ENCODE results near the gene ANKHD1. TPM values are rescaled to one million over a fixed set of nuclear protein-coding genes. Genes with fewer than 3 reads are reported as not detected.

The ANKHD1 gene
- total RNA-seq, 2 donors from 2014 or later, result 106 to 173 TPM

DNA sequence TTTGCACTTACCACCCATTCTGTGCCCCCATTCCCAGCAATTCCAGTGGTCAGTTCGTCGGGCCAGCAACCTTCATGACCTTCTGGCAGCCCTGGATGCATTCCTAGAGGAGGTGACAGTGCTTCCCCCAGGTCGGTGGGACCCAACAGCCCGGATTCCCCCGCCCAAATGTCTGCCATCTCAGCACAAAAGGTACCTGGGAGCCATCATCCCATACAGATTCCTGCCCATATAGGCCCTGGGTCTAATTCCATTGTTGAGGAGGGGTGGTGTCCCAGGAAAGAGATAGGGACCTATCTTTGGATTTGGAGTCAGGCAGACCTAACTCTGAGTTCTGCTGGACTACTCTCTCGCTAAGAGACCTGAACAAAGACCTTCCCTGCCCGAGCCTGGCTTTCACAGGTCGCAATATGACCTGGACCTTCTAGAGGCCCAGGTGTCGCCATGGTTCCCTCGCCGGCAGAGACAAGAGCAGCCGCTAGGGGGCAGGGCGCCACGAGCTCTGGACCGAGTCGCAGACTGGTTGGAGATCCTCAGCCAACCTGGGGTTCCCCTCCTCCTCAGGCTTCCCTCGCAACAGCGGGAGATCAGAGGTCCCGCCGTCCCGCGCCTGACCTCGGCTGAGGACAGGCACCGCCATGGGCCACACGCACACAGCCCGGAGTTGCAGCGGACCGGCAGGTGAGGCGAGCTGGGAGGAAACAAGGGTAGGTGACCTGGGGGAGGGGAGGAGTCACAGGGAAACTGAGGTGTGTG, 38.6 kb upstream of the ANKHD1 start:
- peak overlapping the region; percentile 62 for H3K4me3 ChIP-seq
- no peak for ATAC-seq (ENCODE audit: insufficient number of reproducible peaks, low FRiP score, low read depth)
- no peaks in the 10 kb centered on the region for H3K9me3 ChIP-seq
- H3K4me1 ChIP-seq (ENCODE audit: control insufficient read depth in 1 of 2, low read depth in 2 of 2), result peaks cover 0 to 4% of the 10 kb centered on the region in 2 donors
- no peak overlapping the region for H3K27ac ChIP-seq
- no peaks in the 10 kb centered on the region for H3K27me3 ChIP-seq (replicated peaks; ENCODE audit: insufficient read depth)
- no peaks in the 10 kb centered on the region for H3K36me3 ChIP-seq
- TF ChIP-seq, protein P1, sequence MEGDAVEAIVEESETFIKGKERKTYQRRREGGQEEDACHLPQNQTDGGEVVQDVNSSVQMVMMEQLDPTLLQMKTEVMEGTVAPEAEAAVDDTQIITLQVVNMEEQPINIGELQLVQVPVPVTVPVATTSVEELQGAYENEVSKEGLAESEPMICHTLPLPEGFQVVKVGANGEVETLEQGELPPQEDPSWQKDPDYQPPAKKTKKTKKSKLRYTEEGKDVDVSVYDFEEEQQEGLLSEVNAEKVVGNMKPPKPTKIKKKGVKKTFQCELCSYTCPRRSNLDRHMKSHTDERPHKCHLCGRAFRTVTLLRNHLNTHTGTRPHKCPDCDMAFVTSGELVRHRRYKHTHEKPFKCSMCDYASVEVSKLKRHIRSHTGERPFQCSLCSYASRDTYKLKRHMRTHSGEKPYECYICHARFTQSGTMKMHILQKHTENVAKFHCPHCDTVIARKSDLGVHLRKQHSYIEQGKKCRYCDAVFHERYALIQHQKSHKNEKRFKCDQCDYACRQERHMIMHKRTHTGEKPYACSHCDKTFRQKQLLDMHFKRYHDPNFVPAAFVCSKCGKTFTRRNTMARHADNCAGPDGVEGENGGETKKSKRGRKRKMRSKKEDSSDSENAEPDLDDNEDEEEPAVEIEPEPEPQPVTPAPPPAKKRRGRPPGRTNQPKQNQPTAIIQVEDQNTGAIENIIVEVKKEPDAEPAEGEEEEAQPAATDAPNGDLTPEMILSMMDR (IDR thresholded peaks at IDR 0.05), result peak; percentile 92
- DNase-seq (ENCODE audit: low spot score), result no peak

DNA sequence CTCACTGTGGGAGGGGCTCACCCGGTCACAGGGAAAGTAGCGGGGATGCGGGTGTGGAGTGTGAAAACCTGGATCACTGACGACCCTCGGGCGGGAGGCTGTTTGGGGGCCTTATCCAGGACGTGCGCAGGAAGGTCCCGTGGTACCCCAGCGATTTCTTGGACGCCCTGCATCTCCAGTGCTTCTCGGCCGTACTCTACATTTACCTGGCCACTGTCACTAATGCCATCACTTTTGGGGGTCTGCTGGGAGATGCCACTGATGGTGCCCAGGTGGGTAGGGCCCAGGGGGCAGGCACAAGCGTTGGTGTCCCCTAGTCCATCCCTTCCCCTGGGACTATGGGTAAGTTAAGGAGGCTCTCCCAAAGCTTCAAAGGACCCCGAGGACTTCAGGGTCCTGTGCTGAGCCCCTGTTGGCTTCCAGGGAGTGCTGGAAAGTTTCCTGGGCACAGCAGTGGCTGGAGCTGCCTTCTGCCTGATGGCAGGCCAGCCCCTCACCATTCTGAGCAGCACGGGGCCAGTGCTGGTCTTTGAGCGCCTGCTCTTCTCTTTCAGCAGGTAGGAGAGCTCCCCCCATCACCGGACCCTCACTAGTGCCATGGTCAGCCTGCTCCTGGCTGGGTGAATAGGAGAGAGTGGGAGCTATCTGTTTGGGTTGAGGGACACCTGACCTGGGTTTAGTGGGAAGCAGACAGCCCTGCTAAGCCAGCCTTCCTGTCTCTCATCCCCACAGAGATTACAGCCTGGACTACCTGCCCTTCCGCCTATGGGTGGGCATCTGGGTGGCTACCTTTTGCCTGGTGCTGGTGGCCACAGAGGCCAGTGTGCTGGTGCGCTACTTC, 37.8 kb upstream of the ANKHD1 start:
- no peak overlapping the region for H3K27ac ChIP-seq
- ATAC-seq (ENCODE audit: insufficient number of reproducible peaks, low FRiP score, low read depth), result no peak
- TF ChIP-seq, protein P1 (IDR thresholded peaks at IDR 0.05), result no peak

DNA sequence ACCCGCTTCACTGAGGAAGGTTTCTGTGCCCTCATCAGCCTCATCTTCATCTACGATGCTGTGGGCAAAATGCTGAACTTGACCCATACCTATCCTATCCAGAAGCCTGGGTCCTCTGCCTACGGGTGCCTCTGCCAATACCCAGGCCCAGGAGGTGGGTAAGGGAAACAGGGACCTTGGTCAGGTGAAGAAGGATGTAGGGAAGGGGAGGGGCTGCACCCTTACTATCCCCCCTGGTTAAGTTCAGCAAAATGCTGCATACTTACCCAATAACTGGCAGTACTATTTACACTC, 37.2 kb upstream of the ANKHD1 start:
- TF ChIP-seq, protein P1 (IDR thresholded peaks at IDR 0.05), result no peak
- no peak overlapping the region for H3K27ac ChIP-seq
- DNase-seq (ENCODE audit: low spot score) (no peak), ATAC-seq (ENCODE audit: insufficient number of reproducible peaks, low FRiP score, low read depth) (no peak)
- no peaks in the 10 kb centered on the region for H3K9me3 ChIP-seq
- H3K4me3 ChIP-seq, result no peak overlapping the region
- H3K4me1 ChIP-seq (ENCODE audit: control insufficient read depth in 1 of 2, low read depth in 2 of 2), result peaks cover 0 to 4% of the 10 kb centered on the region in 2 donors
- H3K27me3 ChIP-seq (replicated peaks; ENCODE audit: insufficient read depth), result no peaks in the 10 kb centered on the region
- no peaks in the 10 kb centered on the region for H3K36me3 ChIP-seq

More for the DNA sequence above, 37.8 kb upstream of the ANKHD1 start:
- peaks cover 0 to 4% of the 10 kb centered on the region in 2 donors for H3K4me1 ChIP-seq (ENCODE audit: control insufficient read depth in 1 of 2, low read depth in 2 of 2)
- no peaks in the 10 kb centered on the region for H3K9me3 ChIP-seq
- H3K36me3 ChIP-seq, result no peaks in the 10 kb centered on the region
- H3K4me3 ChIP-seq, result peak overlapping the region; percentile 62
- no peaks in the 10 kb centered on the region for H3K27me3 ChIP-seq (replicated peaks; ENCODE audit: insufficient read depth)
- DNase-seq (ENCODE audit: low spot score), result no peak

DNA sequence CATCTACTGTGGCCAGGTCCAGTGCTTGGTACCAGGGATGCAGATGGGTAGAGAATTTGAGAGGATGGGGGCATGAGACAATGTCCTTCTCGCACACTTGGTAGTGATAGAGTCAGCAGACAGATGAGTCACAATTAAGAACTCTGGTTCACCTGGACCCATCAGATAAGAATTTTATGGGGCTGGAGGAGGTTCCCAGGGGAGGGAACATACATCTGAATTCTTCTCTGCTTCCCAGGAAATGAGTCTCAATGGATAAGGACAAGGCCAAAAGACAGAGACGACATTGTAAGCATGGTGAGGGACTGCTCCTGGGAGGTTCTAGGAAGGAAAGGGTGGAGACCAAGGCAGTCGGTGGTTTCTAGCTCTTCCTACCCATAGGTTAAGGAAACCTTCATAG, 36.4 kb upstream of the ANKHD1 start:
- Histone ChIP-seq H3K4me3 (no peak overlapping the region), H3K4me1 (ENCODE audit: control insufficient read depth in 1 of 2, low read depth in 2 of 2) (peaks cover 0 to 4% of the 10 kb centered on the region in 2 donors), H3K27ac (no peak overlapping the region), H3K36me3 (no peaks in the 10 kb centered on the region), H3K27me3 (replicated peaks; ENCODE audit: insufficient read depth) (no peaks in the 10 kb centered on the region), H3K9me3 (no peaks in the 10 kb centered on the region)
- TF ChIP-seq, protein P1 (IDR thresholded peaks at IDR 0.05), result no peak
- DNase-seq (ENCODE audit: low spot score) (no peak), ATAC-seq (ENCODE audit: insufficient number of reproducible peaks, low FRiP score, low read depth) (no peak)

DNA sequence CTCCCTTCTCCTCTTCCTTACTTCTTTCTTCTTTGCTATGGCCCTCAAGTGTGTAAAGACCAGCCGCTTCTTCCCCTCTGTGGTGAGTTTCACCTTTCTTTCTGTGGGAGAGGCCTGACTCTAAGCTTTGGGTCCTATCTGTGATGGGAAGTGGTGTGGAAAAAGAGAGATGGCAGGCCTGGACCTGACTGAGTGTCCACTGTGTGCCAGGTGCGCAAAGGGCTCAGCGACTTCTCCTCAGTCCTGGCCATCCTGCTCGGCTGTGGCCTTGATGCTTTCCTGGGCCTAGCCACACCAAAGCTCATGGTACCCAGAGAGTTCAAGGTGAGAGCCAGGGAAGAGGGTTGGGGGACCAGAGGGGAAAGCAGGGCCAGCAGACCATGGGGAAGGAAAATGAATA, 35.7 kb upstream of the ANKHD1 start:
- Histone ChIP-seq H3K9me3 (no peaks in the 10 kb centered on the region), H3K4me3 (no peak overlapping the region), H3K27me3 (replicated peaks; ENCODE audit: insufficient read depth) (no peaks in the 10 kb centered on the region), H3K27ac (no peak overlapping the region), H3K36me3 (no peaks in the 10 kb centered on the region), H3K4me1 (ENCODE audit: control insufficient read depth in 1 of 2, low read depth in 2 of 2) (peaks cover 0 to 4% of the 10 kb centered on the region in 2 donors)
- TF ChIP-seq, protein P1 (IDR thresholded peaks at IDR 0.05), result no peak
- ATAC-seq (ENCODE audit: insufficient number of reproducible peaks, low FRiP score, low read depth) (no peak), DNase-seq (ENCODE audit: low spot score) (no peak)
